GM19468 (cell line): ENCODE data around the gene SORCS1.

ENCODE experiments used
- ATAC-seq: cut with Tn5 transposase; IDR thresholded peaks from one replicate; pipeline ENCODE4 v1.9.1; 2021; ENCODE audit warnings: mild to moderate bottlenecking, moderate library complexity, moderate number of reproducible peaks; ENCODE audit not compliant: unreplicated experiment; ENCODE audit errors: extremely low read depth

The SORCS1 gene

DNA sequence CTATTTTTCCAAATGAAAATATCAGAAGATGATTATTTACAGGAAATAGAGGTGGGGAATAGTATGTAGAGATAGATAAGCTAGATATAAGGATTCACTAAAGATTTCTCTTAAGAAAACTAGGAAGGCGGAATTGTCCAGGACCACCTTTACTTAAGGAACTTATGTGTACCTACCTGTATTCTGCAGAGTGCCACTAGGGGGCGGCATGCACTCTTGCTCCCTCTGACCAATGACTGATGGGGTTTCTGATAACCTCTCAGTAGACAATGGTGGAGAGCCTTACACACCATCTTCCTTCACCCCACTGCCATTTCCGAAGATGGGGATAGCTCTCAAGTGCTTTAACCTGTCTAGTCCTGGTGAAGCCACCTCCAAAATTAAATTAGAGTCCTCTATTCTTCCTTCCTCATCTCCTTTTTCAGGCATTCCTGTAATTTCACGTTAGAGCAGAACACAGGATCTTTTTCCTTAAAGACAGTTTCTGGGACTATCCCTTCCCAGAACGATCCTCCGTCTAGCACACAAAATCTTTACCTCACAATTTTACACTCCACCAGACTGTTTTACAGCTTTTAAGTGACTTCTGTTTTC lies 453.1 kb downstream of the SORCS1 start:
- ATAC-seq = peak; percentile 61

DNA sequence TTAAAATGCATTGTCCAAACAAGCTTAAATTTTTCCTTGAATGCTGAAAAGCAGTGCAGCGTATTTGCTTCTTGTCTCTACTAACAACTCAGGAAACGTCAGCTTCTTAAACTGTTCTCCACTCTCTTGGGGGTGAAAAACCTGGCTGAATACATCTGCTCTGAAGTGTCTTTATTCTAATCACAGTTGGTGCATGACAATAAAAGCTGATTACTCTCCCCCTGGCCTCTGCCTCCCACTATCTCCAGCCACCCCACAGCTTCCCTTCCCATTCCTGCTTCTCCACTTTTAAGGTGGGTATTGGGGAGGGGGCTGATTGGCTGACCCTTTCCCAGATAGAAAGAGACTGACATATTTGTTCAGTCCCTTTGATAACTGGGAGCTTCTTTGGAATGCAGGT lies 456.0 kb downstream of the SORCS1 start:
- ATAC-seq = no peak

DNA sequence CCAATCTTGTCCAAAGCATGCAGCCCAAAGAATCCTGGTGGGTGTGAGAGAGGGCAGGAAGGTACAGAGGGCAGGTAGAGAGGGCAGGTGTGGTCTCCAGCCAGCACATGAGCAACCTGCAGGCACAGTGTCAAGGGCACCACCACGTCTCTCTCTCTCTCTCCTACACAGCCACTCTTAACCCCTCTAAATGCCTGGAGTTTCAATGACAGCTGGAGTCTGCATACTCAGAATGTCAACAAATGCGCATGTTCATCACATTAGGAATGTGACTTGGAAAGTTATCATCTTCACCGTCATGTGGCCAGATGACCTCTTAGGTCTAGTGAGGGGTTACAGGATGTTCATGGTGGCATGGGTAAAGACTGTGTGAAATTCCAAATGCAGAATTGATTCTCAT lies 456.8 kb downstream of the SORCS1 start:
- no peak for ATAC-seq

DNA sequence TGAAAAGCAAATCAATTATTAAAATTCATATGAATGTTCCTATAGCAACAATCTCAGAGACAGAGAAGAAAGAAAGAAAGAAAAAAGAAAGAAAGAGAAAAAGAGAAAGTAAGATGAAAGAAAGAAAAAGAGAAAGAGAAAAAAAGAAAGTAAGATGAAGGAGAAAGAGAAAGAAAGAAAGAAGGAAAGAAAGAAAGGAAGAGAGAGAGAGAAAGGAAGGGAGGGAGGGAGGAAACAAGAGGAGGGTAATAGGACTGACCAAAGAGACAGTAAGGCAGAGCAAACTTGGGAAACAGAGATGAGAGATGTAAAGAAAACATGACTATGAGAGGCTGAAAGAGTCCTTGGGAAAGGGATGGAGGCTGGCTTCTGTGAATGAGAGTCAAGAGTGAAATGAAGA lies 458.4 kb downstream of the SORCS1 start:
- no peak for ATAC-seq

DNA sequence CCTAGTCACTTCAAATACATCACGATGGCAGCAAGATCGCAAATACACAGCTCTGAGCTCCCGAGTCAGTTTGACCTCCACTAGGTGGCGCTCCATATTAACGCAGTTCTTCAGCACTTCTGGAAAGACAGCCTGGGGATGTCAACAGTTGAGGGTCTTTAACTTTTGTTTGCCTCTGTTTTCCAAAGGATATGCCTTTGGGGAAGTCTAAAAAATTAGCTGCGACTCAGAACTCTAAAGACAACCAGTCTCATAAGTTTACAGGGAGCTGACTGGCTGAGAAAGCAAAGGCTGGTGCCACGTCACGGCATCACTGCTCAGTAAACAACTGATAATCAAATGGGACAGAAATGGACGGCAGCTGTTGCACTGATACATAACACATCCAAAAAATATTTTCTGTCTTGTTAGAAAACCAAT lies 458.8 kb downstream of the SORCS1 start:
- peak; percentile 66 for ATAC-seq

DNA sequence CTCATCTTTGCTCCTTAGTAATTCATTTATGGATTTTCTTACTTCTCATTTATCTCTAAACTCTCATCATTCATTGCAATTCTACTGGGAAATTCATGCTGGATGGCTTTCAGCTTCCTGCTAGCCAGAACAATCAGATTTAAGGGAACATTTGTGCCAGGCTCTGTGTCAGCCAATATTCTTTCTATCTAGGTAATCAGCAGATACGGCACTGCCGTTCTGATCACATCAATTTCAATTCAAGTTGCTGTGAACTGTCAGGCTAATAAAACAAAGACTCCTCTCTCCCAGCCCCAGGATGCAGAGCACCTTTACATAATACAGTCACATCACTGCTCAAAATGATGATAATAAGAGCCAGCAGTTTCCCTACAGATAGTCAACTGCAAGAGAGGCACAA lies 468.3 kb downstream of the SORCS1 start:
- ATAC-seq = no peak

DNA sequence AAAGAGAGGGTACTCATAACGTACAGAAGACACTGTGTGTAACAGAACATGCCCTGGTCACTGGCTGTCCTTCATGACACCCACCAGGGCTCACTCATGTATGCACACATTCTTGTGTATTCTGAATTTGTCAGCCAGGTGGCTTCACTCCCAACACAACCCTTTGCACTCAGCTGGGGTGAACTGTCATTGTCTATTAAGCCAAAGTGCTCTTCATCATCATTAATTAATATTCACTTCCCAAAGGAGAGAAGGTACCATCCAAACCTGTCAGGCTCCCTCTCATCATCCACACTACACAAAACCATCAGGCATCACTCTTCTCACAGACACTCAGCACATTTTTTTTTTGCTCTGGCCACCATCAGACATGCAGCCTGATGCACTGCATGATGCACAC lies 469.8 kb downstream of the SORCS1 start:
- no peak for ATAC-seq

DNA sequence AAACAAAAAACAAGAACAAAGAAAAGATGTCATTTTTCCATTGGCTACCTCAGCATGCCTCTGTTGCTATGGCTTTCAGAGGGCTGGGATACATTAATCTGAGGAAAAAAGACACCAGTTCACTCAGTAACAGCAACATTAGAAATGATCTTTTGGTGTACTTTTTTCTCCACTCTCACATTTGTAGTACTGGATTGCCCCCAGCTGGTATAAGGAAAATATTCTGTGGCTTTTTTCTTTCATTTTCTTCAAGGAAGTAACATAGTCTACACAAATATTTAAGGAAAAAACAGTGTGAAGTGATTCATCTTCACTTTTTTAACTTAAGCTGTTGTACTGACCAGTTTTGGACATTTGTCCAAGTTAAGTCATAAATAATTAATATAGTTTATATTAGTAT lies 482.3 kb downstream of the SORCS1 start:
- no peak for ATAC-seq

DNA sequence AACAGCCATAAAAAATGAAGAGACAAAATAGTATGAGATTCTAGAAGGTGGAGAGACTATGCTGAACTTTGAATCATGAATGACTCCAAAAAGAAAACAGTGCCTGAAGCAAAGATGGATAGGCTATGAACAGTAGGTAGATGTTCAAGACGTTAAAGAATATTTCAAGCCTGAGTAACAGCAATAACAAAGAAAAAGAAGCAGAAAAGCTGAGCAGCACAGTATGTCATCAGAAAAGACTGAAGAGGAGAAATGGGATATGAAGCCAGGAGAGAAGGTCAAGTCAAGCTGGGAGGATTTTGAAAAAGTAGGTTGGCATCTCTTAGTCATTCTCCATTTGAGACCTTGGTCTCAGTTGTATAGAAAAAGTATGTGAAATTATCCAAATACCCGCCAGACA lies 484.4 kb downstream of the SORCS1 start:
- ATAC-seq = no peak

DNA sequence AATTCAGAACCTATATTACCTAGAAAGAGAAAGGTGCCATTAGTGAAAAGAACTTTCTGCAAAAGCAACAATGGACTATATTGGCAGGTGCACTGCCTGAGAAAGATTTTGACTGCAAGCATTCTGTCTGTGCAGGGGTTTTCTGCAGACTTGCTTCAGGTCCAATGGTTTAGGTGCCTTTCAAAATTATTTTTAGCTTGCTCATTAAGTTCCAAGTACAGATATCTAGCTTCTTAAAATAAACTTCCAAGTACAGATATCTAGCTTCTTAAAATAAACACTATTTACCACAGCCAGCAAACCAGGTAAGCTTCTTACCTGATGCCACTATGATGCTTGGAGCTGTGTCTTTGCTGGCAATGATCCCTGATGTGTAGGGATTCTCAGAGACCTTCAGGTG lies 485.2 kb downstream of the SORCS1 start:
- no peak for ATAC-seq

DNA sequence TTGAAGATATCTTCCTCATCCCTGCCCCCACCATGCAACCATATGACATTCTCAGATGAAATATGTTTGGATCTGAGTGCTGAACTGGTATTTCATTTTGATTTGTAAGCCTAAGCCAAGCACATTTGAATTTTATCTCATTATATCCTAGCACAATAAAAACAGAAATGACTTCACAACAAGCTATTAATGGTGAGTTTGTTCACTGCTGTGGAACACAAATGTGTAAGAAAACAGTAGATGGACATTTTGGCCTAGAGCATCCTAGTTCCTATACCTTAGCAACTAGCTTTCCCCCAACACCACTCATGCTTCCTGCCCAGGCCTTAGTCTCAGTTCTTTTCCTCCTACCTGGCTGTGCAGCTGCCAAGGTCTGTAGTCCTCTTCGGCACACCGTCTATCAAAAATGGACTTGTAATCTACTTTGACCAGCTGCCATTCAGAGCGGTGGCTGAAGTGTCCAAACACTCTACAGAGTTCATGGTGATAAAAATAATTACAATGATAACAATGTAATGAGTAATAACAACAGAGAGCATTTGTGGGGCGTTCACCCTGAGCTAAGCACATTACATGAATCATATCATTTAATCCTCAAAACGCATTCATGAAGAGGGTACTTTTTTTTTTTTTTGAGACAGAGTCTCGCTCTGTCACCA lies 491.9 kb downstream of the SORCS1 start:
- no peak for ATAC-seq

DNA sequence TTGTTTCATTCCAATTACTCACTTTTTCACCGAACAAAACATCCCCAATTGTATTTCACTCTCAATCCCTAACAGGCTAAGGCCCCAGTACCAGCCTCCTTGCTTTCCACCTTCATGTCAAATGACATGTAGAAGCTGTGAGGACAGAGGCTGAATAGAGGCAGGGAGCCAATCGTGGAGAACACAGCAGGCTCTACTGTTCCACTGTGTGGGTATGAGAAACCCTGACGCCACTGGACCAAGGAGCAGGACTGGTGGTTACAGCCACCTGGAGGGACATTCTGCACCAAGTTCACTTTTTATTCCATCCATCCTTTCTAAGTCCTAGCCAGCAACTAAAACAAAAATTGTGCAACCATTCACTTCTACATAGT lies 502.8 kb downstream of the SORCS1 start:
- ATAC-seq = no peak

DNA sequence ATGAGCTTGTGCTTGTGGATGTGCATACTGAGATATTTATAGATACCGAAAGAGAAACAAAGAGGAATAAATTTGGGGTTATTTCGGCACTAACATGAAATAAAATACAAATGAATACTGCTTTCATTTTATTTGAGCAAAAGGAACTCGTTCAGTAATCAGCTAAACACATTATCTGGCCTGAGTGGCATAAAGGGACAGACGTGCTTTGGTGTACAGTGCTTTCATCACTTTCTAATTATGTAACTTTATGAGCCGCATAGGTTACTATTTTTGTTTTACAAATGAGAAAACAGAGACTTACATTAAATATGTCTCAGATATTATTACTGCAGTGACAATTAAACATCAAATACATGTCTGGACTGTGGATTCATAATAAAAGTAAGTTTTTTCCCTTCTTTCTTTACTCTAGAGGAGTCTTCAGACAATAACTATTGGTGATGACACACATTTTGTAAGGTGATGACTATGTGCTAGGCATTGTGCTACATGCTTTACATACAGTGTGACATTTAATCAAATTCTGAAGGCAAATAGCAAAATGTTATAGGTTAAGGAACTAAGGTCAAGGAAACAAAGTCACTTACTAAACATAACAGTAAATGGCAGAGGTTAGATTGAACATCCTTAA lies 503.3 kb downstream of the SORCS1 start:
- no peak for ATAC-seq

DNA sequence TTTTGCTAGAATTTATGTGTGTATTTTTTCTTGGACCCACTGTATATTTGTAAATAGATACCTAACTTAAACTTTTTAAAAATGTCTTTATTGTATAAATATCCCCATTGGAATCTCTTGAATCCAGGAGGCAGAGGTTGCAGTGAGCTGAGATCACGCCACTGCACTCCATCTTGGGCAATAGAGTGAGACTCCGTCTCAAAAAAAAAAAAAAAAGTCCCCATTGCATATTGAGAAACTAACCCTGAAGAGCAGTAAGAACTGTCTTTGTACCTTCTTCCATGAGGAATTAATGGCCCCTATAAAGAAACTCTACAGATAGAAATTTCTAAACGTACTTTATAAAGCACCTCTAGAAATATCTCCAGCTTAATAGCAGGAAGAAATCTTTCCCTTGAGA lies 504.0 kb downstream of the SORCS1 start:
- no peak for ATAC-seq

DNA sequence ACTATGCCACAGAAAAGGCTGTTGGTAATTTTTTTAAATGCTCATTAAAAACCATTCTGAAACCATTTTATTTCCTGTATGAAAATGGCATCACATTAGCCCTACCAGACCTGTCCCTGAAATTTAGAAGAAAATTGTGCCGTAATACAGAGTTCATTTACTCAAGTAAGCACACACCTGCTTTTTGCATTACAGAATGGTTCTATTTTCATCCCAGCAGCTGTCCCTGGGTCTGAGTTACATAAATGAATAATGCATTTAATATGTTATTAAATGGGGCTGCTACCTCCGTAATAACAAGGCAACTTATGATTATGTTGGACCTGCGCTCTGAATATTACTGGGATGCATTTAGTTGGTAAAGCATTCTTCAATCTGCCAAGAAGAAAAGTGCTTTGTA lies 508.9 kb downstream of the SORCS1 start:
- no peak for ATAC-seq

DNA sequence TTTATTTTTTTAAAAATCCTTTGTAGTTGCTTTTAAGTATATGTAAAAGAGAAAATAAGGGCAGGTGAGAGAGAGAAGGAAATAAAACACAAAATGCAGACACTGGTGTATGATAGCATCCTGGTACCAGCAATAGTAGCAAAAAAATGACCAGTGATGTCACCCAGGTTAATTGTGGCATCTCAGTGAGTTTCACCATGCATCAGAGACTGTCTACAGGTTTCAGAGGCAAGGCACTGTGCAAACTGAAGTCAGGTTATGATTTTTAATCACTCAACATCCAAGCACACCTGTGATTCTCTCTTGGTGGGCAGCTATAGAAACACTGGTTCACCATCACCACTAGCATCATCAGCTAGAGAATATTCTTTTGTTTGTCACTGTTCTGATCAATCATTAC lies 509.3 kb downstream of the SORCS1 start:
- no peak for ATAC-seq

DNA sequence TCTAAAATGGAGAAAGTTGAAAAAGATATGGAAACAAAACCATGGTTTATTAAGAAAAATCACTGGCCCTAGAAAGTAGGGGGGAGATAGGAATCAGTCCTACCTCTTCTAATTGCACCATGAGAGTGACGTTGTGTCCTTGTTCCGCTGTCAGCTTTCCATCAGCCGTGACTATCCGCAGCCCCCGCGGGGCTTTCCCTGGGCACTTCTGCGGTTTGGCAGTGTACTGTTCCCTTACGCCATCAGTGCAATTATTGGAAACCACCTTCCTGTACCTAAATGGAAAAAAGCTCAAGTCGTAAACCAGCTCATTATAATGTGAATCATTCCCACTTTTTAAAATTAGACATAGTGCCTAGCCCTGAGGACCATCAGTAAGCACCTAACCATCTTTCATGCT lies 512.2 kb downstream of the SORCS1 start:
- no peak for ATAC-seq

DNA sequence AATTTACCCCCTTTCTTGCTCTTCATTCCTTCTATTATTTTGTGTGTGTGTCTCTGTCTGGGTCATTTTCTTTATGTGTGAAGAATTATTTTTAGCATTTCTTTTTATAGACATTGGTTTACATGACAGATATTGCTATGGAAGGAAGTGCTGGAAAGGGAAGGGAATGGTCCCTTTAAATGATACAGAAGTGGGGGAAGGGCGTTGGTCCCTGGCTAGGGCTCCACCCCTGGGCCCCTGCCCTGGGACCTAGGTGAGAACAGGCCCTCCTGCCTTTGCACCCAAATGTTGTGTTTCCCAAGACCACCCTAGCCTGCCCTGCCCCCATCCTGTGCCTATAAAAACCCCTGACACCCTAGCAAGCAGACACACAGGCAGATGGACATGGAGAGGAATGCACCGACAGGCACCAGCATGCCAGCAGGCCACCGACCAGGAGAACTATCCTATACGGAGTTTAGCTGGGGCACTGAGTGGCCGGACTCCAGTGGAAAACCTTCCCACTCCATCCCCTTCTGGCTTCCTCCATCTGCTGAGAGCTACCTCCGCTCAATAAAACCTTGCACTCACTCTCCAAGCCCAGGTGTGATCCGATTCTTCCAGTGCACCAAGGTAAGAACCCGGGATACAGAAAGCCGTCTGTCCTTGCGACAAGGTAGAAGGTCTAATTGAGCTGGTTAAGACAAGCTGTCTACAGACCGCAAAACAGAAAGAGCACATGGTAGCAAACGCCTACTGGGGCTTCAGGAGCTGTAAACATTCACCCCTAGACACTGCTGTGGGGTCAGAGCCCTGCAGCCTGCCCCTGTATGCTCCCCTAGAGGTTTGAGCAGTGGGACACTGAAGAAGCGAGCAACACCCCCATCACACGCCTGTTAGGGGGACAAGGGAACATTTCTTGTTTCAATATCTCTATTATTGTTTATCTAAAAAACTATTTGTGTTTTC lies 515.7 kb downstream of the SORCS1 start:
- ATAC-seq = no peak

DNA sequence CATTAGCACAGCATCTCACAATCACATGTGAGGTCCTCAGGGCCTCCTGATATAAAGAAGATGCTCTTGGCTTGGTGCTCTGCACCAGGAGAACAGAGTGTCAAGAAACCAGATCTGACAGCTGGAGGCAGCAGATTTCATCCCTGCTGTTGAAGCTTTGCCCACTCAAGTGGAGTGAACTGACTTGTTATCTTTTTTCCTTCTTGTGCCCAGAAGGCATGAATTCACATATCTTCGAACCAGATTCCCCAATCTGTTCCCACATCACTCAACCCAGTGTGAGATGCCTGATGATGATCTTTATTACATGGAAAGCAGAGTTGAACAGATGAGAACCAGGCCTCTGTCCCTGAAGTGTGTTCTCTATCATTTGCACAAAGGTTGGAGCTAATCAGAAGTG lies 521.0 kb downstream of the SORCS1 start:
- ATAC-seq = no peak

DNA sequence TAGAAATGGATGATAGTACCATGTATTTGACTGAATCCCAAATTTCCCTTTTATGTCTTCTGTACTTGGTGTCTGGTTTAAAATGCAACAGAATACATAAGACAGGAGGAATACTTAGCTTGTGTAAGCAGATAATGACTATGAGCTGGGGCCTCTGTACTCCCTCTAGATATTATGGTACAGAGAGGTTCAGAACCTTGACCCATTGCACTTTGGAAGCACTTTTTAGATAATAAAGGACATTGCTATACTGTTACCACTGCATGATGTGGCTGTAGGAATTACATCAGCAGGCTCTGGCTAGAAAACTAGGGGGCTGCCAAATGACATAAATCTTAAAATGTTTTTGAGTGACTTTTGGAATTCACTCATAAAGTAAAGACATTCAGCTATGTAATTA lies 526.6 kb downstream of the SORCS1 start:
- no peak for ATAC-seq
